ENCODE measurements around the gene IQCH.

DNA sequence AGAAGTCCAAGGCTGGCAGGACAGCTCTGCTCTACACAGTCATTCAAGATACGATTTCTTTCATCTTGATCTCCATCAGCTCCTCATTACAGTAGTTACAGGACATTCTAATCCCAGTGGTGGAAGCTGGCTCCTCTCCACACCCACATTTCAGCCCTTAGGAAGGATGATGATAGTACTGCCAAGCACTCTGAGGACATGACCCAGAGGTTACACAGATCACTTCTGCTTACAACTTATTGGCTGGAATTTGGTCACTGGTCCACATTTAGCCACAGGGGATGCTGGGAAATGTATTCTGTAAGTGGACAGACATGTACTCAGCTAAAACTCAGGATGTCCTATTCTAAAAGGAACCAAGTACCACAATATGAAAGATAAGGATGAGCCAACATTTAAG, 77.1 kb downstream of the IQCH start:
- TF ChIP-seq CTCF (conservative IDR thresholded peaks at IDR 0.05; ENCODE audit: low read depth, low read length) (no peak), POLR2A (IDR thresholded peaks at IDR 0.05; ENCODE audit: low read depth, low read length) (no peak), RAD21 (IDR thresholded peaks at IDR 0.05; ENCODE audit: low read length) (no peak)
